ENCODE results near the gene SDCCAG8.

Gene SDCCAG8

GRCh38 chr1:243500512-243500911 is 244.7 kb downstream of the SDCCAG8 start:
- no peaks in the 10 kb centered on the region for H3K27me3 Mint-ChIP-seq
- ATAC-seq = no peak
- no peak overlapping the region for H3K4me3 Mint-ChIP-seq
- H3K9me3 Mint-ChIP-seq = no peaks in the 10 kb centered on the region
- peaks cover 13% of the 10 kb centered on the region for H3K4me1 Mint-ChIP-seq
- no peak overlapping the region for H3K27ac Mint-ChIP-seq
- H3K36me3 Mint-ChIP-seq = peaks cover 64% of the 10 kb centered on the region

GRCh38 chr1:243501002-243501401 is 245.2 kb downstream of the SDCCAG8 start:
- H3K27ac Mint-ChIP-seq = no peak overlapping the region

GRCh38 chr1:243503155-243503554 is 247.3 kb downstream of the SDCCAG8 start:
- H3K9me3 Mint-ChIP-seq = no peaks in the 10 kb centered on the region
- no peak for ATAC-seq
- H3K4me3 Mint-ChIP-seq = no peak overlapping the region
- H3K27me3 Mint-ChIP-seq = no peaks in the 10 kb centered on the region
- peaks cover 28% of the 10 kb centered on the region for H3K4me1 Mint-ChIP-seq
- no peak overlapping the region for H3K27ac Mint-ChIP-seq
- H3K36me3 Mint-ChIP-seq = peaks cover 46% of the 10 kb centered on the region

More at GRCh38 chr1:243501002-243501401, 245.2 kb downstream of the SDCCAG8 start:
- ATAC-seq = no peak
- H3K27me3 Mint-ChIP-seq = no peaks in the 10 kb centered on the region
- H3K4me3 Mint-ChIP-seq = no peak overlapping the region
- peaks cover 13% of the 10 kb centered on the region for H3K4me1 Mint-ChIP-seq
- H3K9me3 Mint-ChIP-seq = no peaks in the 10 kb centered on the region
- peaks cover 60% of the 10 kb centered on the region for H3K36me3 Mint-ChIP-seq

GRCh38 chr1:243505986-243506689 is 250.3 kb downstream of the SDCCAG8 start:
- Mint-ChIP-seq H3K36me3 (peaks cover 42% of the 10 kb centered on the region), H3K4me1 (peaks cover 39% of the 10 kb centered on the region), H3K9me3 (no peaks in the 10 kb centered on the region), H3K27me3 (no peaks in the 10 kb centered on the region), H3K27ac (peak overlapping the region; percentile 68), H3K4me3 (peak overlapping the region; percentile 34)
- ATAC-seq = peak; percentile 92

- Mint-ChIP-seq H3K27ac (peak overlapping the region; percentile 68), H3K36me3 (peaks cover 49% of the 10 kb centered on the region), H3K4me3 (no peak overlapping the region), H3K9me3 (no peaks in the 10 kb centered on the region), H3K27me3 (no peaks in the 10 kb centered on the region), H3K4me1 (peaks cover 39% of the 10 kb centered on the region)
- no peak for ATAC-seq
These were observed 251.3 kb downstream of the SDCCAG8 start for GRCh38 chr1:243507001-243507671.

GRCh38 chr1:243507672-243508302 is 251.9 kb downstream of the SDCCAG8 start:
- no peak overlapping the region for H3K4me3 Mint-ChIP-seq

GRCh38 chr1:243508303-243508713 is 252.5 kb downstream of the SDCCAG8 start:
- H3K27me3 Mint-ChIP-seq = no peaks in the 10 kb centered on the region
- peak overlapping the region; percentile 53 for H3K27ac Mint-ChIP-seq
- H3K4me3 Mint-ChIP-seq = no peak overlapping the region
- peak; percentile 86 for ATAC-seq
- H3K36me3 Mint-ChIP-seq = peaks cover 43% of the 10 kb centered on the region
- H3K4me1 Mint-ChIP-seq = peaks cover 51% of the 10 kb centered on the region
- H3K9me3 Mint-ChIP-seq = no peaks in the 10 kb centered on the region

More at GRCh38 chr1:243507672-243508302, 251.9 kb downstream of the SDCCAG8 start:
- Mint-ChIP-seq H3K27ac (peak overlapping the region; percentile 53), H3K9me3 (no peaks in the 10 kb centered on the region), H3K36me3 (peaks cover 48% of the 10 kb centered on the region), H3K4me1 (peaks cover 46% of the 10 kb centered on the region), H3K27me3 (no peaks in the 10 kb centered on the region)
- no peak for ATAC-seq

- Mint-ChIP-seq H3K36me3 (peaks cover 37% of the 10 kb centered on the region), H3K27ac (peak overlapping the region; percentile 53), H3K9me3 (no peaks in the 10 kb centered on the region), H3K4me1 (peaks cover 57% of the 10 kb centered on the region), H3K27me3 (no peaks in the 10 kb centered on the region), H3K4me3 (no peak overlapping the region)
- ATAC-seq = no peak
These were observed 253.1 kb downstream of the SDCCAG8 start for GRCh38 chr1:243508943-243509342.

- no peak overlapping the region for H3K27ac Mint-ChIP-seq
- H3K4me3 Mint-ChIP-seq = no peak overlapping the region
- H3K4me1 Mint-ChIP-seq = peaks cover 59% of the 10 kb centered on the region
- ATAC-seq = no peak
- H3K9me3 Mint-ChIP-seq = no peaks in the 10 kb centered on the region
- peaks cover 28% of the 10 kb centered on the region for H3K36me3 Mint-ChIP-seq
- H3K27me3 Mint-ChIP-seq = no peaks in the 10 kb centered on the region
These were observed 255.1 kb downstream of the SDCCAG8 start for GRCh38 chr1:243510928-243511327.

- peaks cover 2% of the 10 kb centered on the region for H3K9me3 Mint-ChIP-seq
- H3K4me1 Mint-ChIP-seq = peaks cover 29% of the 10 kb centered on the region
- peaks cover 46% of the 10 kb centered on the region for H3K36me3 Mint-ChIP-seq
- peak overlapping the region; percentile 66 for H3K27ac Mint-ChIP-seq
- H3K4me3 Mint-ChIP-seq = no peak overlapping the region
- H3K27me3 Mint-ChIP-seq = no peaks in the 10 kb centered on the region
- peak; percentile 64 for ATAC-seq
These were observed 258.1 kb downstream of the SDCCAG8 start for GRCh38 chr1:243513726-243514491.

GRCh38 chr1:243514927-243515326 is 259.1 kb downstream of the SDCCAG8 start:
- Mint-ChIP-seq H3K9me3 (peaks cover 2% of the 10 kb centered on the region), H3K27me3 (no peaks in the 10 kb centered on the region), H3K4me3 (no peak overlapping the region), H3K27ac (no peak overlapping the region), H3K36me3 (peaks cover 50% of the 10 kb centered on the region), H3K4me1 (peaks cover 26% of the 10 kb centered on the region)
- no peak for ATAC-seq

GRCh38 chr1:243520831-243521230 is 265.0 kb downstream of the SDCCAG8 start:
- Mint-ChIP-seq H3K9me3 (peaks cover 2% of the 10 kb centered on the region), H3K27me3 (no peaks in the 10 kb centered on the region), H3K4me3 (no peak overlapping the region), H3K4me1 (no peaks in the 10 kb centered on the region), H3K27ac (no peak overlapping the region), H3K36me3 (peaks cover 40% of the 10 kb centered on the region)
- ATAC-seq = no peak

GRCh38 chr1:243523766-243524165 is 267.9 kb downstream of the SDCCAG8 start:
- no peak overlapping the region for H3K27ac Mint-ChIP-seq
- H3K9me3 Mint-ChIP-seq = peaks cover 3% of the 10 kb centered on the region
- ATAC-seq = no peak
- peaks cover 29% of the 10 kb centered on the region for H3K36me3 Mint-ChIP-seq
- no peak overlapping the region for H3K4me3 Mint-ChIP-seq
- H3K27me3 Mint-ChIP-seq = no peaks in the 10 kb centered on the region
- H3K4me1 Mint-ChIP-seq = no peaks in the 10 kb centered on the region

- H3K27ac Mint-ChIP-seq = no peak overlapping the region
These were observed 269.2 kb downstream of the SDCCAG8 start for GRCh38 chr1:243525085-243525487.

GRCh38 chr1:243526180-243526579 is 270.3 kb downstream of the SDCCAG8 start:
- no peak overlapping the region for H3K4me3 Mint-ChIP-seq
- no peaks in the 10 kb centered on the region for H3K4me1 Mint-ChIP-seq
- H3K27me3 Mint-ChIP-seq = no peaks in the 10 kb centered on the region
- peaks cover 5% of the 10 kb centered on the region for H3K9me3 Mint-ChIP-seq
- H3K27ac Mint-ChIP-seq = no peak overlapping the region
- H3K36me3 Mint-ChIP-seq = peaks cover 36% of the 10 kb centered on the region
- ATAC-seq = no peak

More at GRCh38 chr1:243525085-243525487, 269.2 kb downstream of the SDCCAG8 start:
- H3K4me3 Mint-ChIP-seq = no peak overlapping the region
- no peaks in the 10 kb centered on the region for H3K4me1 Mint-ChIP-seq
- H3K36me3 Mint-ChIP-seq = peaks cover 35% of the 10 kb centered on the region
- peaks cover 5% of the 10 kb centered on the region for H3K9me3 Mint-ChIP-seq
- ATAC-seq = no peak
- H3K27me3 Mint-ChIP-seq = no peaks in the 10 kb centered on the region

Measured in stimulated activated memory B cell treated with anti-CD40 and anti-IgM and Interleukin-4, amounts not matched to agents 10 μg/mL and 1 μg/mL and 100 μg/mL, for 72 hours (primary cell).